KMS-11 (cell line): ENCODE data around the gene CRYZL1.

Experiments used
- H2AFZ ChIP-seq: fragments of 200-600 bp; sonication (generic); 2 replicates; pipeline ENCODE4 v1.6.1; 2016; ENCODE audit warnings: antibody characterized with exemption, mixed run types, low read depth
- H3K27ac ChIP-seq: fragments of 200-600 bp; sonication (generic); 2 replicates; pipeline ENCODE4 v1.6.1; 2016; ENCODE audit warnings: mild to moderate bottlenecking, mixed run types
- H3K27me3 ChIP-seq: fragments of 200-600 bp; sonication (generic); 2 replicates; pipeline ENCODE4 v1.6.1; 2017; ENCODE audit warnings: mild to moderate bottlenecking, low read depth, mixed run types, moderate library complexity; ENCODE audit not compliant: insufficient read depth
- H3K36me3 ChIP-seq: fragments of 200-600 bp; sonication (generic); 2 replicates; pipeline ENCODE4 v1.6.1; 2017; ENCODE audit warnings: mild to moderate bottlenecking, mixed run types; ENCODE audit not compliant: insufficient read depth
- H3K4me1 ChIP-seq: fragments of 200-600 bp; sonication (generic); 2 replicates; pipeline ENCODE4 v1.6.1; 2016; ENCODE audit warnings: mild to moderate bottlenecking, low read depth, mixed run types; ENCODE audit not compliant: poor library complexity, severe bottlenecking
- H3K4me2 ChIP-seq: fragments of 200-600 bp; sonication (generic); 2 replicates; pipeline ENCODE4 v1.7.0; 2016; ENCODE audit warnings: mild to moderate bottlenecking, mixed run types
- H3K4me3 ChIP-seq: fragments of 200-600 bp; sonication (generic); IDR thresholded peaks from 2 replicates; pipeline ENCODE4 v1.6.1; 2017; ENCODE audit warnings: low read depth, low read length, mixed read lengths; ENCODE audit not compliant: insufficient read depth
- H3K79me2 ChIP-seq: fragments of 200-600 bp; sonication (generic); 2 replicates; pipeline ENCODE4 v1.6.1; 2016; ENCODE audit warnings: low read depth, mixed run types; ENCODE audit not compliant: insufficient read depth
- H3K9ac ChIP-seq: fragments of 200-600 bp; sonication (generic); 2 replicates; pipeline ENCODE4 v1.6.1; 2016; ENCODE audit warnings: mild to moderate bottlenecking, mixed run types
- H4K20me1 ChIP-seq: fragments of 200-600 bp; sonication (generic); 2 replicates; pipeline ENCODE4 v1.6.1; 2016; ENCODE audit warnings: mild to moderate bottlenecking, mixed run types; ENCODE audit not compliant: insufficient read depth
- TF ChIP-seq, protein P1 (sequence below): fragments of 200-600 bp; sonication (generic); conservative IDR thresholded peaks from 2 replicates; pipeline ENCODE4 v1.6.1; 2017; ENCODE audit warnings: low read depth, mild to moderate bottlenecking, antibody characterized with exemption, low read length, moderate library complexity, mixed read lengths

CRYZL1 gene

DNA sequence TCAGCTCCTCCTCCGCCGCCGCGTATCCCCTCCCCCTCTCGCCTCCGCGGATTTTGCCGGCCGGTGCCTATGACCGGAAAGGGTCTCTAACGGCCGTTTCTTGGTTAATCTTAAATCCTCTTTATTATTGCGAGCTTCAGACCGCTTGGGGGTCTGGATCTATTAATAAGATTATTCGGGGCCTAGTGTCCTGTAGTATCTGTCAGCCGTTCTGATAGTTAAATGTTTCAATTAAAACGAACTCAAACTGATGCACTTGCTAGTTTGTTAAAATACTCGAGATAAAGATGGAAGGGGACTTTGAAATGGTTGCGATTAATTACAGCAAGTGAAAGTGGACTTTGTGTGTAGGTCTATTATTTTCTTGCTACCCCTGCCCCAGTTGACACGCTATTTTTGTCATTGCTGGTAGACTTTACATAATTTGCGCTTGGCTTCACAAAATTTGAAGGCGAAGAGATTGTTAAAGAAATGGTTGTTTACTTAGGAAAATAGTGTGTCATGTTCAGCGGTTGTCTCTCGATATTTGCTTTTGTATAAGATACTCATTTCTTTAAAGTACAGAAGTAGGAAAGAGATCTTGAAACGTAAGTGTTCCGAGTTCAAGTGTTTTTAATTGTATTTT, 97.9 kb downstream of the CRYZL1 start:
- TF ChIP-seq, protein P1, sequence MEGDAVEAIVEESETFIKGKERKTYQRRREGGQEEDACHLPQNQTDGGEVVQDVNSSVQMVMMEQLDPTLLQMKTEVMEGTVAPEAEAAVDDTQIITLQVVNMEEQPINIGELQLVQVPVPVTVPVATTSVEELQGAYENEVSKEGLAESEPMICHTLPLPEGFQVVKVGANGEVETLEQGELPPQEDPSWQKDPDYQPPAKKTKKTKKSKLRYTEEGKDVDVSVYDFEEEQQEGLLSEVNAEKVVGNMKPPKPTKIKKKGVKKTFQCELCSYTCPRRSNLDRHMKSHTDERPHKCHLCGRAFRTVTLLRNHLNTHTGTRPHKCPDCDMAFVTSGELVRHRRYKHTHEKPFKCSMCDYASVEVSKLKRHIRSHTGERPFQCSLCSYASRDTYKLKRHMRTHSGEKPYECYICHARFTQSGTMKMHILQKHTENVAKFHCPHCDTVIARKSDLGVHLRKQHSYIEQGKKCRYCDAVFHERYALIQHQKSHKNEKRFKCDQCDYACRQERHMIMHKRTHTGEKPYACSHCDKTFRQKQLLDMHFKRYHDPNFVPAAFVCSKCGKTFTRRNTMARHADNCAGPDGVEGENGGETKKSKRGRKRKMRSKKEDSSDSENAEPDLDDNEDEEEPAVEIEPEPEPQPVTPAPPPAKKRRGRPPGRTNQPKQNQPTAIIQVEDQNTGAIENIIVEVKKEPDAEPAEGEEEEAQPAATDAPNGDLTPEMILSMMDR = no peak
- Histone ChIP-seq H3K79me2 (peaks cover 88% of the 10 kb centered on the region), H4K20me1 (peaks cover 40% of the 10 kb centered on the region), H2AFZ (peak overlapping the region; percentile 30; the same call in 1 of the 2 replicates), H3K4me3 (no peak overlapping the region), H3K4me1 (peaks cover 46% of the 10 kb centered on the region), H3K27ac (peak overlapping the region; percentile 100), H3K36me3 (peaks cover 29% of the 10 kb centered on the region; the same call in 1 of the 2 replicates), H3K4me2 (peak overlapping the region; percentile 87), H3K9ac (peak overlapping the region; percentile 99), H3K27me3 (no peaks in the 10 kb centered on the region)

DNA sequence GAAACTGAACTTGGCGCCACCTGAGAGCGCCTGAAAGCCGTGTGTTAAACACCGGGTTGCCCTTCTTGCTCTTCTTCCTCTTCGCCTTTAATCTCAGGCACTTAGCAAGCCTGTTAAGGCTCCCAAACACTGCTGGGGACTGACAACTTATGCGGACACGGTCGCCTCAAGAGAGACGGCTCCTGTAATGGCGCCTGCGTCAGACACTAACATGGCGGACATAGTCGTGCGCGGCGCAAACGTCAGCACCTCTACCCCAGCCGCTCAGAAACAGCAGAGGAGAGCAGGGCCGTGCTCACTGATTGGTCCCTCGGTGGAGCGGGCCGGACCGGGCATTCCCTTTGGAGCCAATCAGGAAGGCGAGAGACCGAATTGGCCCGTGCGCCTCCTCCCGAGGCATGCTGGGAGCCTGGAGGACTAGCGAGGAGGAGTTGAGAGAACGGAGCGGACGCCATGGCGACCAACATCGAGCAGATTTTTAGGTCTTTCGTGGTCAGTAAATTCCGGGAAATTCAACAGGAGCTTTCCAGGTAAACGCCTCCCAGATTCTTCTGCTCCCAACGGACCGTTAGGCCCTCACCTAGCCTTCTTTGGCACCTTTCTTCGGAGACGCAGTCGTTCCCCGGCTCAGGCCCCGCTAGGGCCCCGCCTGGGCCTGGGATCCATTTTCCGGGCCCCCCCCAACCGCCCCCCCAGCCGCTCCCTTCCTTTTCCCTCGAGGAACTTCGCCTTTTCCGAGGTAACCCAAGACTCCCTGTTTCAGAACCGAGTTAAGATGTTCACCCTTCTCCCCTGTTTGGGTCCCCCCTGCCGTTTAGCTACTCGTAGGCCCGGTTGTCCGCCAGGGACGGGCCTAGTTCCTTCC, 98.7 kb downstream of the CRYZL1 start, which contains the start of gene SON:
Gene SON (plus strand): TSS at position 399 of the 865 bp plus-strand sequence. CDS start 55 bp downstream, at position 454.
- H3K79me2 ChIP-seq = peaks cover 88% of the 10 kb centered on the region
- no peaks in the 10 kb centered on the region for H3K27me3 ChIP-seq
- H2AFZ ChIP-seq = peak within 1 kb of the TSS; percentile 62
- peaks cover 32% of the 10 kb centered on the region for H4K20me1 ChIP-seq
- no peak within 1 kb of the TSS for H3K4me3 ChIP-seq
- peak within 1 kb of the TSS; percentile 100 for H3K27ac ChIP-seq
- H3K4me2 ChIP-seq = peak within 1 kb of the TSS; percentile 94
- peak within 1 kb of the TSS; percentile 99 for H3K9ac ChIP-seq
- peaks cover 22% of the 10 kb centered on the region; the same call in 1 of the 2 replicates for H3K36me3 ChIP-seq
- peaks cover 46% of the 10 kb centered on the region for H3K4me1 ChIP-seq
- TF ChIP-seq, protein P1 = no peak

DNA sequence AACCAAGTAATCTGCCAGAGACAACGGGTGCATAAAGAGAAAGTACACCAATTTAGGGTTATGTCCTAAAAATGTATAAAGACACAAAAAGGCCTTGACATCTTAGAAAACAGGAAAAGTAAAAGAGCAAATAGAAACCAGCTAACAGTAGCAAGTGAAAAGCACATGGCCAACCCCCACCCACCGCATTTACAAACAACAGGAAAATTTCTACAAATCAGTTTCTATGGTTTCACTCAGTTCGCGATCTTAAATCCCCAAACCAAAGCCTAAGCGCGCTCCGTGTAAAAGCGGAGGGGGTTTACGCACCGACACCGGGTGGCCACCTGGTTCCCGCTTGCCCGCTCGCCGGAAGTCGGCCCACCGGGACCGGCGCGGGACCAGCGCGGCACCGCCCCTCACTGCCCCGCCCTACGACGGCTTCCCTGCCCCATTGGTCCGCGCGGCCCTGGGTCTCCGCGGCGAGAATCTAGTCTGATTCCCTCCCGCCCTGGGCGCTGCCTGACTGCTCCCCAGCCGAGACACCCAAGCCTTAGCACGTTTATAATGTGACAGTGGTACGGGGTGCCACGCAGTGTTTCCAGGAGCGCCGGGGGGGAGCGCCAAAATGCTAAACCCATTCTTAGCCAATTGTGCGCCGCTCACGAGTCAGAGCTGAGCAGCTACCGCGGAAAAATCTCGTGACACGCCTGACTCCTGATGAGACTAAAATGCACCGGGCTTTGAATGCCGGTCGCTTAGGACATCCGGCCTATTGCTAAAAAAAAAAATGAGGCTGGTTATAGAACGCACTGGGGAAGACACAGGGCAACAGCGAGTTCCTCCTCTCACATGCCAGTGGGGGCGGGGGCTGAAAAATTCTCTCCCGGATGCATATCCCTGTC, 99.5 kb downstream of the CRYZL1 start, which contains the start of gene GART:
Gene GART (minus strand): TSS at position 362 of the 884 bp plus-strand sequence. CDS start 2,802 bp downstream, outside the sequence.
- Histone ChIP-seq H3K4me2 (peak within 1 kb of the TSS; percentile 94), H3K9ac (peak within 1 kb of the TSS; percentile 99), H4K20me1 (peaks cover 32% of the 10 kb centered on the region), H3K4me3 (no peak within 1 kb of the TSS), H3K36me3 (peaks cover 24% of the 10 kb centered on the region; the same call in 1 of the 2 replicates), H2AFZ (peak within 1 kb of the TSS; percentile 62), H3K4me1 (peaks cover 46% of the 10 kb centered on the region), H3K79me2 (peaks cover 87% of the 10 kb centered on the region), H3K27ac (peak within 1 kb of the TSS; percentile 100), H3K27me3 (no peaks in the 10 kb centered on the region)
- TF ChIP-seq, protein P1 = no peak
